Testis (tissue), 2 donors: Measurements from ENCODE around the gene DRD4.

Experiments used
- CTCF ChIP-seq, 3 experiments: fragments of 450-650 bp in 2 of 3; fragments of 200-600 bp in 1 of 3; sonication (generic) in 1 of 3; IDR thresholded peaks; one replicate each; pipeline ENCODE4 v1.5.1; 2016 to 2019; ENCODE audit warnings: antibody characterized with exemption in 3 of 3, mild to moderate bottlenecking in 2 of 3, moderate library complexity in 1 of 3
- POLR2A ChIP-seq: fragments of 450-650 bp; IDR thresholded peaks from one replicate; pipeline ENCODE4 v1.6.1; 2017; ENCODE audit warnings: antibody characterized with exemption, mild to moderate bottlenecking, moderate library complexity

DNA sequence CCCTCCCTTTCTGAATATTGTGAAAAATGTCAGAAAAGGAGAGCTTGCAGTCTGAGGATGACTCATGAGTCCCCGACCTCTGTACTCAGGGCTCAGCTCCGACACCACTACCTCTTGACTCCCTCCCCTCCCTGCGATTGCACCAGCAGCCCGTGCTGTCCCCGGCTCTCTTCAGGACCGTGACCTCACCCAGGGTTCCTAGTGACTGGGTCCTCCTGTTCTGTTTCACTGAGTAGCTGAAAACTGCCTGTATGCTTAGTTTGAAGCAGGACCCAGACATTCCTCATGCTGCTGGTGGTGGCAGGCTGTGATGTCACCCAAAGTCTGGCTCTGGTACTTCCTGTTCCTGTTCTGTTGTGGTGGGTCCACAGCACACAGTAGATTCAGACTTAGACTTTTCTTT, 49.1 kb upstream of the DRD4 start:
- TF ChIP-seq CTCF (IDR thresholded peaks at IDR 0.05) (no peak), POLR2A (no peak)
